Occipital lobe (tissue), 2 donors: ENCODE measurements around the gene FTL. TPM values are rescaled to one million over a fixed set of nuclear protein-coding genes. Genes with fewer than 3 reads are reported as not detected.

Source experiments
- DNase-seq: peaks from one replicate; lab custom pipeline; 2025; lab: John Stamatoyannopoulos, UW
- total RNA-seq: library from RNA; depleted of rRNA; stranded (reverse); fragments of >200 nt; gene quantifications from one replicate; pipeline ENCODE4 v1.2.3, GENCODE V29; 2014

Gene FTL
- total RNA-seq, 1 donor from 2014 or later: 677 TPM

DNA sequence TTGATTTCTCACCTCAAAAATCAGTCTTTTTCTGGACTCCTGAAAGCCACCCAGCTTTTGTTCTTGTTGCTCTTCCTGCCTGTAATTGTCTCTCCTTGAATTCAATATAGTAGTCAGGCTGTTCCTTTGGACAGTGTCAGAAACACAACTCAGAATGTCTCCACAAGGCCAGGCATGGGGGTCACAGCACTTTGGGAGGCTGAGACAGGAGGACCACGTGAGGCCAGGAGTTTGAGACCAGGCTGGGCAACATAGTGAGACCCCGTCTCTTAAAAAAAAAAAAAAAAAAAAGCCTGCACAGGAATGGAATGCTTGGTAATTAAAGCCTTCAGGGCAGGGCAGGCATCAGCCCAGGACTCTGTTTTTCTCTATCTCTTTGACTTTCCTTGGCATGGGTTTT lies 19.3 kb upstream of the FTL start:
- DNase-seq: no peak

DNA sequence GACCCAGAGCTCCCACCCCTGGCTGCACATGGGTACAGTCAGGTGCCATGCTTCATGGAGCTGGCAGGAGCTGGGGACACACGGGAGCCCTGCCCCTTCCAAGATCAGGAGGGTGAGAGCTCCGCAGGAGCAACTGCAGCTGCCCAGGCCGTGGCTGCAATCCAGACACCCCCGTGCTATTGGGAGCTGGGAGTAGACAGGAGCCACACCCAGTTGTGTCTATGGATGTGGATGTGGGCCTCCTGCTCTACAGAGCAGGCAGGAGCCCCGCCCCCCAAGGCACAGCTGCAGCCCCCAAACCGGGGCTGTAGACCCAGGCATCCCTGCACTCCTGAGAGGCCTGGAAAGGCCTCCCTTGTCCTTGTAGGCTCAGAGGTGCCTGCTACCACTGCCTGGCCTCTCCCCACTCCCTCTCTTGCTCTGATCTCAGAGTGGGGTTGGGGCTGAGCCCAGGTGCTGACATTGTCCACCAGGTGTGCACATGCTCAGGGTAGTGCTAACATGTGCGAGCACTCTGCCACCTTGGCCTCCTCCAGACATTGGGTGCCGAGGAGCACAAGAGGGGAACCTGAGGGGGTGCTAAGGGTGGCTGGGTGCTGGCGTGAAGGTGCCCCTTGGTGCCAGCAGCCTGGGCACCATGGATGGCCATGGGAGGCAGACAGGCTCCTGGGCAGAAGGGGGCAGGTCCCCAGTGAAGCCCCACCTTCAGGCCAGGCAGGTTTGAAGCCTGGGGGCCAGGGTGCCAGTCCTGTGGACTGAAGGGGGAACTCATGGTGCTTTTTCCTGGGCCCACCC lies 18.4 kb upstream of the FTL start:
- no peak for DNase-seq

DNA sequence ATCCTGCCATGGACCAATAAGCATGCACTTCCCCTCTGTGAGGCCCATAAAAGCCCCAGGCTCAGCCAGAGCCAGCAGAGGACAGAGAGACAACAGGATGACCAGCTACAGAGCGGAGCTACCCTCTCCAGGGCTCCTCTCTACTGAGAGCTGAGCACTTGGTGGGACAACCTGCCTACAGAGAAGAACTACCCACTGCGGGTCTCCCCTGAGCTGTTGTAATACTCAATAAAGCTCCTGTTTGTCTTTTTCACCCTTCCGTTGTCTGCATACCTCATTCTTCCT lies 17.9 kb upstream of the FTL start:
- no peak for DNase-seq

DNA sequence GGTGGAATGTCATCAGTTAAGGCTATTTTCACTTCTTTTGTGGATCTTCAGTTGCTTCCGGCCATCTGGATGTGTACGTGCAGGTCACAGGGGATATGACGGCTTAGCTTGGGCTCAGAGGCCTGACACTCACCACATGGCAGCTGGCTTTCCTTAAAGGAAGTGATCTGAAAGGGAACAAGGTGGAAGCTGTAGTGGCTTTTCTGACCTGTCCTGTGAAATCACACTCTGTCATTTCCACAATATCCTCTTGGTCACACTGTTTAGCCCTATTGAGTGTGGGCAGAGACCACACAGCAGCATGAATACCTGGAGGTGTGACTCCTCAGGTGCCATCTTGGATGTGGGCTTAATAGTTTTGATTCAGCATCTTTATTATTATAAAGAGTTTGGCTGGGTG lies 14.9 kb upstream of the FTL start:
- DNase-seq: no peak

DNA sequence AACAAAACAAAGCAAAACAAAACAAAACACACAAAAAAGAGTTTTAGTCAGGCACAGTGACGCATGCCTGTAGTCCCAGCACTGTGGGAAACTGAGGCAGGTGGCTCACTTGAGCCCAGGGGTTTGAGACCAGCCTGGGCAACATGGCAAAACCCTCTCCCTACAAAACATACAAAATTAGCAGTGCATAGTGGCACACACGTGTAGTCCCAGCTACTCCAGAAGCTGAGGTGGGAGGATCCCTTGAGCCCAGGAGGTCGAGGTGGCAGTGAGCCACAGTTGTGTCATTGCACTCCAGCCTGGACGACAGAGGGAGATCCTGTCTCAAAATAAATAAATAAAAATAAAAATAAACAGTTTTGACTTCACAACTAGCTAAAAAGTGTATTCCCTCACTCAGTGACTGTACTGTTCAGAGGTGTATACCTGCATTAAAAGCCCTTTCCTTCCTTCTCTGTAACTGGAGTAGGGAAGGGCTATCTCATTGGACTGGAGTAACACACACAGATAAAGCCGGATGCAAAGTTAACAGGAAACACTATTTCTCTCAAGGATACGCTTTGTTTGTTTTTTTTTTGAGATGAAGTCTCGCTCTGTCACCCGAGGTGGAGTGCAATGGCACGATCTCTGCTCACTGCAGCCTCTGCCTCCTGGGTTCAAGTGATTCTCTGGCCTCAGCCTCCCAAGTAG lies 14.1 kb upstream of the FTL start:
- no peak for DNase-seq

DNA sequence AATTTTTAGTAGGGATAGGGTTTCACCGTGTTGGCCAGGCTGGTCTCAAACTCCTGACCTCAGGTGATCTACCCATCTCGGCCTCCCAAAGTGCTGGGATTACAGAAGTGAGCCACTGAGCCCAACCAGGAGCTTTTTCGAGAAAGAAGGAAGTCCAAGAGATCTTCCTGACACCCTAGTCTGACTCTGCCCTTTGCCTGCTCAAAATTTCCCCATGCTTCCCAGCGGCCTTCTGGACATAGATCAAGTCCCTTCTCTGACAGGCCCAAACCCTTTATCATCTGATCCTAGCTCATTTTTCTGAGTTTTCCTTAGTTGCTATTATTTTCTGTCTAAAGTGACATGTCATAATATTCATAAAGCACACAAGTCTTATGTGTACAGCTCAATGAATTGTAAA lies 12.0 kb upstream of the FTL start:
- DNase-seq: no peak

DNA sequence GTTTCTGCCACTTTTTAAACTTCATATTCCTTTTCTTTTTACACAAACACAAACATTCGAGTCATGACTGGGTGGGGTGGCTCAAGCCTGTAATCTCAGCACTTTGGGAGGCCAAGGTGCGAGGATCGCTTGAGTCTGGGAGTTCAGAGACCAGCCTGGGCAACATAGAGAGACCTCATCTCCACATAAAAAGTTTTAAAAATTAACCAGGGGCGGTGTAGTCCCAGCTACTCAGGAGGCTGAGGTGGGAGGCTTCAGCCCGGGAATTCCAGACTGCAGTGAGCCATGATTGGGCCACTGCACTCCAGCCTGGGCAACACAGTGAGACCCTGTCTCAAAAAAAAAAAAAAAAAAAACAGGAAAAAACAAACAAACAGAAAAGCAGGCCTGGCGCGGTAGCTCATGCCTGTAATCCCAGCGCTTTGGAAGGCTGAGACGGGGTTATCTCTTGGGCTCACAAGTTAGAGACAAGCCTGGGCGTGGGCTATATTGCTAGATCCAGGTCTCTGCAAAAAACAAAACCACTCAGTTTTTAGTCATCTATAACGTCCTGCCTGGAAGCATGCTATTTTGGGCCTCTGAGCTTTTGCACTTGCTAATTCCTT lies 11.0 kb upstream of the FTL start:
- DNase-seq: no peak

DNA sequence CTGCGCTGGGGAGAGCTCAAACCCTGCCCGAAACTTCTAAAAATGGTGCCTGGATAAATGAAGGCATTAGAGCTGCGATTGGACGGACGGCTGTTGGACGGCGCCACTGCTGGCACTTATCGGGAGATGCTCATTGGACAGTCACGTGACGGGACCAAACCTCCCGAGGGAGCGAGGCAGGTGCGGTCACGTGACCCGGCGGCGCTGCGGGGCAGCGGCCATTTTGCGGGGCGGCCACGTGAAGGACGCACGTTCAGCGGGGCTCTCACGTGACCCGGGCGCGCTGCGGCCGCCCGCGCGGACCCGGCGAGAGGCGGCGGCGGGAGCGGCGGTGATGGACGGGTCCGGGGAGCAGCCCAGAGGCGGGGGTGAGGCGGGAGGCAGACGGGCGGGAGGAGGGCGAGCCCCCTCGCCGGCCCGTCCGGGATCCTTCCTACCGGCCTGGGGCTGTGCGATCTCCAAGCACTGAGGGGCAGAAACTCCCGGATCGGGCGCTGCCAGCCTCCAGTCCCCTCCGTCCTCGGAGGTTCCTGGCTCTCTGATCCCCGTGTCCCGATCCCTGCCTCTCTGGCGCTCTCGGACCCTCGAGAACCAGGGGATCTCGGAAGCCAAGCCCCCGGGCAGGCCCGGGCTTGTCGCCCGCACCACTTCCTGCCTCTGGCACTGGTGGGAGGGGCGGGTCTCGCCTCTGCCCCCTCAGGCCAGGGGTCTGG lies 10.4 kb upstream of the FTL start, which contains the start of gene BAX:
Gene BAX, plus strand, starts transcription at position 281 of the 713 bp plus-strand sequence. Its CDS starts 54 bp downstream, at position 335.
- DNase-seq: peak; percentile 91

DNA sequence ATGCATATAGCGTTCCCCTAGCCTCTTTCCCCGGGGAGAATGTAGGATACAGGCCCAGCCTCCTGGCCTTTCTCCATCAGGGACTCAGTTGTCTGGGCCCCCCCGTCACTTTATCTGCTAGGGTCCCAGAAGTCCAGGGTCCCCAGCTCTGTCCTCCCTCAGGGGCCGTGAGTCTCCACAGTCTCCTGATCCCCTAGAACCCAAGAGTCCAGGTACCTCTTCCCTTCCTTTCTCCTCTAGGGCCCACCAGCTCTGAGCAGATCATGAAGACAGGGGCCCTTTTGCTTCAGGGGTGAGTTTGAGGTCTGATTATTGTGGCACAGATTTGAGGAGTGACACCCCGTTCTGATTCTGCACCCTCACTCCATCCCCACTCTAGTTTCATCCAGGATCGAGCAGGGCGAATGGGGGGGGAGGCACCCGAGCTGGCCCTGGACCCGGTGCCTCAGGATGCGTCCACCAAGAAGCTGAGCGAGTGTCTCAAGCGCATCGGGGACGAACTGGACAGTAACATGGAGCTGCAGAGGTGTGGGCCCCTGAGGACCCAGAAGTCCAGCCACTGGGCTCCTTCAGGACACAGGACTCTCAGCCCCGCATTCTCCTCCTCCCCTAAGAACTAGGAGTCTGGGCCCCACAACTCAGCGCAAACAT lies 9.7 kb upstream of the FTL start:
- DNase-seq: no peak

DNA sequence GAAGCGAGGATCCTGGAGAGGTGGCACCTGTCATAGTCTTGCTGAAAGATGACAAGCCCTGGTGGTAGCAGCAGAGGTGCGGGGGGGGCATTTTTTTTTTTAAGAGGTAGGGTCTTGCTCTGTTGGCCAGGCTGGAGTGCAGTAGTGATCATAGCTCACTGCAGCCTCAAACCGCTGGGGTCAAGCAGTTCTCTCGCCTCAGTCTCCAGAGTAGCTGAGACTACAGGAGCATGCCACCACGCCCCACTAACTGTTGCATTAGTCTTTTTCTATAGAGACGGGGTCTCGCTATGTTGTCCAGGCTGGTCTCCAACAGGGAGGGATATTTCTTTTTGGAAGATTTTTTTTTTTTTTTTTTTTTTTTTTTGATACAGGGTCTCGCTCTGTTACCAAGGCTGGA lies 7.1 kb upstream of the FTL start:
- no peak for DNase-seq

DNA sequence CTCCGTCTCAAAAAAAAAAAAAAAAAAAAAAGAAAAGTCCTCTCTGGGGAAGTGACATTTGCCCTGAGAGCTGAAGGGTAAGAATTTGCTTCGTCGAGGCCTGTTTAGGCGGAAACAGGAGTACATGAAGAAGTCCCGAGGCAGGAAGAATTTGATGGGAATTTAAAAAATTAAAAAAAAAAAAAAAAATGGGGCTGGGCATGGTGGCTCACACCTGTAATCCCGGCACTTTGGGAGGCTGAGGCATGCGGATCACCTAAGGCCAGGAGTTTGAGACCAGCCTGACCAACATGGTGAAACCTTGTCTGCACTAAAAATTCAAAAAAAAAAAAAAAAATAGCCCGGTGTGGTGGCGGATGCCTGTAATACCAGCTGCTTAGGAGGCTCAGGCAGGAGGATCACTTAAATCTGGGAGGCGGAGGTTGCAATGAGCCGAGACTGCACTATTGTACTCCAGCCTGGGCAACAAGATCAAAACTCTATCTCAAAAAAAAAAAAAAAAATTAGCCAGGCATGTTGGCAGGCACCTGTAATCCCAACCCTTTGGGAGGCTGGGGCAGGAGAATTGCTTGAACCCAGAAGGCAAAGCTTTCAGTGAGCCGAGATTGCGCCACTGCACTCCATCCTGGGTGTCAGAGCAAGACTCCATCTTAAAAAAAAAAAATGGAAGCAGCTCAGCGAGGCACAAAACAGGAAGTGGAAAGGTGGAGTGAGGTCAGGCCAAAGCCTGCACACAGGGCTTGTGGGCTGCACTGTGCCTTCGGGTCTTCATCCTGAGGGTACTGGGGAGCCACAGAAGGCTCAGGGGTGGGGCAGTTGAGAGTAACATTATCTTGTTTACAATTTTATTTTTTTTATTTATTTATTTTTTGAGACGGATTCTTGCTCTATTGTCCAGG lies 5.5 kb upstream of the FTL start:
- DNase-seq: no peak

DNA sequence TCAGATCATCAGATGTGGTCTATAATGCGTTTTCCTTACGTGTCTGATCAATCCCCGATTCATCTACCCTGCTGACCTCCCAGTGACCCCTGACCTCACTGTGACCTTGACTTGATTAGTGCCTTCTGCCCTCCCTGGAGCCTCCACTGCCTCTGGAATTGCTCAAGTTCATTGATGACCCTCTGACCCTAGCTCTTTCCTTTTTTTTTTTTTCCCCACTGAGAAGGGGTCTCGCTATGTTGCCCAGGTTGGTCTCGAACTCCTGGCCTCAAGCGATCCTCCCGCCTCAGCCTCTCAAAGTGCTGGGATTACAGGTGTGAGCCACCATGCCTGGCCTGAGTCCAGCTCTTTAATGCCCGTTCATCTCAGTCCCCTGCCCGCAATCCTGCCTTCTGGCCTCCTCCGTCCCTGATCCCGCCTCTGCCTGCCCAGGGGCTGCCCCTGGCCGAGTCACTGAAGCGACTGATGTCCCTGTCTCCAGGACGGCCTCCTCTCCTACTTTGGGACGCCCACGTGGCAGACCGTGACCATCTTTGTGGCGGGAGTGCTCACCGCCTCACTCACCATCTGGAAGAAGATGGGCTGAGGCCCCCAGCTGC lies 4.0 kb upstream of the FTL start:
- DNase-seq: no peak

DNA sequence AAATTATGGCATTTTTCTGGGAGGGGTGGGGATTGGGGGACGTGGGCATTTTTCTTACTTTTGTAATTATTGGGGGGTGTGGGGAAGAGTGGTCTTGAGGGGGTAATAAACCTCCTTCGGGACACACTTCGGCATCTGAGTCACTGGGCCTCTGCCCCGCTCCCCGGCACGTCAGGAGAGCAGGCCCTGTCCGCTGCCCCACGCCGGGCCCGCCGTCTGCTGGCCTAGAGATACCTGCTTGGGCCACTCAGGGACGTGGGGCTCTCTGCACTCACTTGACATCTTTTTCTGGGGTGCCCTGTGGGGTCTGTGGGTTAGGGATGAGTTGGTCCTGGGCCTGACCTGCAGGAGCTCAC lies 3.5 kb upstream of the FTL start:
- no peak for DNase-seq

DNA sequence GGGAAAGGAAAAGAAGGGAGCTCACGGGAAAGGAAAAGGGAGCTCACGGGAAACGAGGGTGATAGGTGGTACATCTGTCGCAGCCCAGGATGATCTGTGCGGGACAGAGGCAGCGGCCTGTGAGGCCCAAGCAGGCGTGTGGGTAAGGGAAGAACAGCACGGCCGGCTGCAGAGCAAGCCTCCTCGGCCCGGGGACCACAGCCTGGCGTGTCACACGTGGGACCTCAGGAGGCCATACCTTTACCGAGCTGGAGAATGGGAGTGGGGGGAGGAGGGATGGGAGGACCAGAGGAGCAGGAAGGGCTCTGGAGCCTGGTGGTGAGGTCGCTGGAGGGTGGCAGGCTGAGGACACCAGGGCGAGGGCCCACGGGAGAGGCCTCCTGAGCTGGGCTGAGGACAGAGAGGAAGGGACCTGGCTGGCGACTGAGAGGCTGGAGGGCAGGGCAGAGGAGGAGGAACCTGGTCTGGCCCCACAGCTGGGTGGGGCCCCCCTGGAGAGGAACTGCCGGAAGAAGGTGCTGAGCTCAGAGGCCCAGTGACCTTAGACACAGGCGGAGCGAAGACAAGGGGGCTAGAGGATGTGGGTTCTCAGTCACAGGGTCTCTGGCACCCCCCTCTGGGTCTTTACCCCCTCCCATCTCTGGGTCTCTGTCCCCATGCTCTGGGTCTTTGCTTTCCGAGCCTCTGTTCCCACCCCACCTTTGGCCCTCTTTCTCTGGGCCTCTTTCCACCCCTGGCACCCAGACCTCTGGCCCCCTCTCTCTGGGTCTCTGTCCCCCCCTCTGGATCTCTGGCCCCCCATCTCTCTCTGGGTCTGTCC lies 2.9 kb upstream of the FTL start:
- DNase-seq: no peak

DNA sequence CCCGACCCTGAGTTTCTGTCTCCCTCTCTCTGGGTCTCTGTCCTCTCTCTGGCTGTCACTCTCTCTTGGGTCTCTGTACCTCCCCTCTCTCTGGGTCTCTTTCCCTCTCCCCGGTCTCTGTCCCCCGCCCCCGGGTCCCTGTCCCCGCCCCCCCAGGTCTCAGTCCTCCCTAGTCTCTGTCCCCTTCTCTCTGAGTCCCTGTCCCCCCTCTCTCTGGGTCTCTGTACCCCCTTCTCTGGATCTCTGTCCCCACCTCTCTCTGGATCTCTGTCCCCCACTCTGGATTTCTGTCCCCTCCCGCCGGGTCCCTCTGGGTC lies 2.3 kb upstream of the FTL start:
- DNase-seq: no peak

DNA sequence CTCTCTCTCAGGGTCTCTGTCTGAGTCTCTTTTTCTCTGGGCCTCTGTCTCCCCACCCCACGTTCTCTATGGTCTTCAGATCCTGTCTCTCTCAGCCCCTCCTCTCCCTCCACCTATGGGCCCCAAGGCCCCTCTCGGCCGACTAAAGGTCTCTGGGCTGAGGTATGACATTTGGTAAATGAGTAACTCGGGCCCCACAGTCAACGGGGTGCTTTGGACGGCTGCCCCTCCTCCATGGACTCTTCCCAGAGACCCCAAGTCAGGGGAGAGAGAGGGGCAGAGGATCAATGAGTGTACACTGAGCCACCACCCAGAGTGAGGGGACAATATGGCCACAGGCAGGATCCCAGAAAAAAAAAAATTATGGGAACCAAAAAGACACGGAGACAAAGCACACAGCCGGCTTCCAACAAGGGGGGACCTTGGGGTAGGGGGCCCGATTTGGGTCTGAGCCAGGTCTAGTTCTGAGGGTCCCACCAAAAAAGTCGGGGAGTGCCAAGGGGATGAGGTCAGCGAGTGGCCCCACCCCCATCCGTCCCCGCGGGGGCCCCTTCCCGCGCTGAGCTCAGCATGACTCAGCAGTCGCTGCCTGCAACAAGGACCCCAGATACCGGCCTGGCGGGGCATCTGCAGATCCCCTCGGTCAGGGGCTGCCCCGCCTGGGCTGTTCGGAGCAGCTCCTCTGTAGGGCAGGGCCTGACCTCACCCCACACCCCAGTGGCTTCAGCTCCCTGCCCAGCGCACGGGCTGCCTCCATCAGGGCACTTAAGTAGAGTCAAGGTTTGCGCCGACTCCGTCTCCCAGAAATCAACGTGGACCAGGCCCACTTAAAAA lies 1.5 kb upstream of the FTL start:
- peak; percentile 60 for DNase-seq

DNA sequence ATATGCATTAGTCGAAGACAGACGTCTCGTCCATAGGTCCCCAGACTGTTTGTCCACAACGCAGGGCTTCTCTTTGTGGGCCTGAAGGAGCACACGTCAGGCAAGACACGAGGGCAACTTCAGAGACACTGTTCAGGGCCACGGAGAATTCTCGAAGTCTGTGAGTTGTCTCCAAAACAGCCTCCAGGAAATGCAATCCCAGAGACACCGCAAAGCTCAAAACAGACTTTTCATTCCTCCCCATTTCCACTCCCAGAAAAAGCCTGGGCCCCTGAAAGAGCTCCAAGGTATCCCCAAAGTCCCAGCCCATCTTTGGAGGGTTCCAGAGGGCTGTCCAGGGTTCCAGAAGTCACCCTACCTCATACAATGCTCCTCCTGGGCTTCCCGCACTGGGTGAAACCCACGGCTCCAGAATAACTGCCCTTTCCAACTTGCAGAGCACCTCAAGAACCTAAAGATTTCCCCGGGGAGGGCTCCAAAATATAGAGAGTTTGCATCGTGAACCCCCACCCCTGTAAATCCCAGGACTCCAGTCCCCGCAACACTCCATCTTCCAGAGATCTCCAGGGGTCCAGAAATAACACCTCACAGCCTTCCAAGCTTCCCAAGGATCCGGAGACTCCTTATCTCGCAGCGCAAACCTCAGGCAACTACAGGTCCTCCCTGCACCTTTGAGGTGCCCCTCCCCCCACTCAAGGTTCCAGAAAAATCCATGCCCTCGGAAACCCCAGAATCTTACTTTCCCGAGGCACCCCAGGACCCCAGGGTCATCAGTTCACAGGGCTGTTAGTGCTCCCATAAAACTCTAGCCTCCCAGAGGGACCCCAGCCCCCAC lies 687 bp upstream of the FTL start:
- no peak for DNase-seq
